Tibial artery (tissue), 4 donors: ENCODE results near the gene KLHL6.

ENCODE experiments used
- DNase-seq, 2 donors: peaks; one replicate each; pipeline ENCODE4 v3.0.0-alpha.2; 2019
- H3K27ac ChIP-seq, 2 donors: fragments of 200-600 bp; sonication (generic) in 1 of 2; 1 replicate in 1 of 2; 2 replicates in 1 of 2; pipeline ENCODE4 v1.5.1; 2018 to 2019; ENCODE audit warnings: mild to moderate bottlenecking in 1 of 2
- H3K27me3 ChIP-seq, 2 donors: fragments of 200-600 bp; sonication (generic) in 1 of 2; one replicate each; pipeline versions ENCODE4 v1.5.1 to v1.6.0; 2016 to 2019
- H3K36me3 ChIP-seq, 3 donors: fragments of 200-600 bp; sonication (generic) in 2 of 3; one replicate each; pipeline ENCODE4 v1.5.1; 2016 to 2019; ENCODE audit warnings: mild to moderate bottlenecking in 2 of 3
- H3K4me1 ChIP-seq, 4 donors: fragments of 200-600 bp; sonication (generic) in 2 of 4; 1 replicate in 3 of 4; 2 replicates in 1 of 4; pipeline ENCODE4 v1.5.1; 2016 to 2019
- H3K4me3 ChIP-seq, 2 donors: fragments of 200-600 bp; sonication (generic) in 1 of 2; 1 replicate in 1 of 2; 2 replicates in 1 of 2; pipeline ENCODE4 v1.5.1; 2018 to 2019; ENCODE audit warnings: mild to moderate bottlenecking in 2 of 2
- H3K9me3 ChIP-seq, 3 donors: fragments of 200-600 bp; sonication (generic) in 1 of 3; one replicate each; pipeline ENCODE4 v1.5.1; 2016 to 2019
- intact Hi-C: fragments of 100-400 bp; cut with DNase I; formaldehyde crosslinking; loops from one replicate; pipeline ENCODE4 v1.15.0; 2023; ENCODE audit warnings: low total_unique reads
- TF ChIP-seq, protein P1 (sequence below), 2 experiments: fragments of 200-600 bp in 1 of 2; fragments of 450-650 bp in 1 of 2; IDR thresholded peaks; one replicate each; pipeline ENCODE4 v1.5.1; 2017 to 2019; ENCODE audit warnings: antibody characterized with exemption in 2 of 2, mild to moderate bottlenecking in 1 of 2, moderate library complexity in 1 of 2

The KLHL6 gene

GRCh38 chr3:183563536-183563874 lies 8.0 kb upstream of the KLHL6 start:
- no peak overlapping the region for H3K4me3 ChIP-seq
- TF ChIP-seq, protein P1, sequence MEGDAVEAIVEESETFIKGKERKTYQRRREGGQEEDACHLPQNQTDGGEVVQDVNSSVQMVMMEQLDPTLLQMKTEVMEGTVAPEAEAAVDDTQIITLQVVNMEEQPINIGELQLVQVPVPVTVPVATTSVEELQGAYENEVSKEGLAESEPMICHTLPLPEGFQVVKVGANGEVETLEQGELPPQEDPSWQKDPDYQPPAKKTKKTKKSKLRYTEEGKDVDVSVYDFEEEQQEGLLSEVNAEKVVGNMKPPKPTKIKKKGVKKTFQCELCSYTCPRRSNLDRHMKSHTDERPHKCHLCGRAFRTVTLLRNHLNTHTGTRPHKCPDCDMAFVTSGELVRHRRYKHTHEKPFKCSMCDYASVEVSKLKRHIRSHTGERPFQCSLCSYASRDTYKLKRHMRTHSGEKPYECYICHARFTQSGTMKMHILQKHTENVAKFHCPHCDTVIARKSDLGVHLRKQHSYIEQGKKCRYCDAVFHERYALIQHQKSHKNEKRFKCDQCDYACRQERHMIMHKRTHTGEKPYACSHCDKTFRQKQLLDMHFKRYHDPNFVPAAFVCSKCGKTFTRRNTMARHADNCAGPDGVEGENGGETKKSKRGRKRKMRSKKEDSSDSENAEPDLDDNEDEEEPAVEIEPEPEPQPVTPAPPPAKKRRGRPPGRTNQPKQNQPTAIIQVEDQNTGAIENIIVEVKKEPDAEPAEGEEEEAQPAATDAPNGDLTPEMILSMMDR (IDR thresholded peaks at IDR 0.05): no peak
- no peaks in the 10 kb centered on the region for H3K36me3 ChIP-seq
- DNase-seq: no peak
- no peaks in the 10 kb centered on the region for H3K27me3 ChIP-seq
- H3K27ac ChIP-seq: no peak overlapping the region
- intact Hi-C loops: no loop called here
- no peaks in the 10 kb centered on the region for H3K4me1 ChIP-seq
- no peaks in the 10 kb centered on the region for H3K9me3 ChIP-seq

DNA sequence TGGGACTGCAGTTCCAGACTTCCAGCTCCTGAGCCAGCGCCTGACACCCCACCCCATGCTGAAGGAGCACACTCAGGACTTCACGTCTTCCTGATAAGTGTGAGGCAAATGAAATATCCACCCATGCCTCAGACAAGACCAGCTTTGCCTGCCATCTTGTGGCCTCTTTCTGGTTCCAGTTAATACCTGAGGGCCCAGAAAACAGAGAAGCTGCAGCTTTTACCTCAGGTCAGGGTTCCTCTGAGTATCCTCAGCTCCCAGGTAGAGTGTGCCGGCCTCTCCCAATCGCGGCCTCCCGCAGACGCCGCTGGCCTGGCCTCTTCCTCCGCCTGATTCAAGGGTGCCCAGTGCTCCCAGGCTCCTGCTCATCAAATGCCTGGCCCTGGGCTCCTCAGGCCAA lies 5.1 kb upstream of the KLHL6 start:
- Histone ChIP-seq H3K4me3 (no peak overlapping the region), H3K27me3 (no peaks in the 10 kb centered on the region), H3K4me1 (no peaks in the 10 kb centered on the region), H3K36me3 (no peaks in the 10 kb centered on the region), H3K9me3 (no peaks in the 10 kb centered on the region), H3K27ac (no peak overlapping the region)
- intact Hi-C loops: no loop called here
- TF ChIP-seq, protein P1 (IDR thresholded peaks at IDR 0.05): no peak
- no peak for DNase-seq

DNA sequence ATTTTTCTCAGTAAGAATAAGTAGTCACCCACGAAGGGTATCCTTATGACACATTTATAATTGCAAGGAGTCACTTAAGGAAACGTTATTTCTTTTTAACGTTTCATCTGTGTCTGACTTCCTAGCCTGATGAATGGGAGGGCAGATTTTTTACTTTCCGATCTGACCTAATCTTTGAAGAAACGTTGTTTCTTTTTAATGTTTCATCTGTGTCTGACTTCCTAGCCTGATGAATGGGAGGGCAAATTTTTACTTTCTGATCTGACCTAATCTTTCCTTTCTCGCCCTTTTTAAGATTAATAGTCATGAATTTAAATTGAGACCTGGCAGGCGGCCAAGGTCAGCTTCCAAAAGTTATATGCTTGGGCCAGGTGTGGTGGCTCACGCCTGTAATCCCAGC lies 3.0 kb upstream of the KLHL6 start:
- TF ChIP-seq, protein P1 (IDR thresholded peaks at IDR 0.05): no peak
- DNase-seq: no peak
- Histone ChIP-seq H3K4me3 (no peak overlapping the region), H3K9me3 (no peaks in the 10 kb centered on the region), H3K27me3 (no peaks in the 10 kb centered on the region), H3K36me3 (no peaks in the 10 kb centered on the region), H3K27ac (no peak overlapping the region), H3K4me1 (no peaks in the 10 kb centered on the region)
- intact Hi-C loops: no loop called here

GRCh38 chr3:183556722-183557121 lies 1.2 kb upstream of the KLHL6 start:
- Histone ChIP-seq H3K9me3 (no peaks in the 10 kb centered on the region), H3K4me1 (no peaks in the 10 kb centered on the region), H3K4me3 (no peak overlapping the region), H3K27me3 (no peaks in the 10 kb centered on the region), H3K36me3 (no peaks in the 10 kb centered on the region), H3K27ac (no peak overlapping the region)
- DNase-seq: no peak
- intact Hi-C loops: no loop called here
- TF ChIP-seq, protein P1 (IDR thresholded peaks at IDR 0.05): no peak

- no peaks in the 10 kb centered on the region for H3K4me1 ChIP-seq
- H3K9me3 ChIP-seq: no peaks in the 10 kb centered on the region
- no peaks in the 10 kb centered on the region for H3K36me3 ChIP-seq
- intact Hi-C loops: no loop called here
- DNase-seq: no peak
- TF ChIP-seq, protein P1 (IDR thresholded peaks at IDR 0.05): no peak
- no peak overlapping the region for H3K27ac ChIP-seq
- no peaks in the 10 kb centered on the region for H3K27me3 ChIP-seq
- H3K4me3 ChIP-seq: no peak overlapping the region
Observed at GRCh38 chr3:183554377-183554776, 1.1 kb downstream of the KLHL6 start.

GRCh38 chr3:183553334-183554026 lies 2.0 kb downstream of the KLHL6 start:
- no peak overlapping the region for H3K27ac ChIP-seq
- TF ChIP-seq, protein P1 (IDR thresholded peaks at IDR 0.05): no peak
- H3K4me1 ChIP-seq: no peaks in the 10 kb centered on the region
- DNase-seq: no peak
- H3K27me3 ChIP-seq: no peaks in the 10 kb centered on the region
- H3K9me3 ChIP-seq: no peaks in the 10 kb centered on the region
- intact Hi-C loops: no loop called here
- no peaks in the 10 kb centered on the region for H3K36me3 ChIP-seq
- no peak overlapping the region for H3K4me3 ChIP-seq
